Loucy (cell line): ENCODE measurements around the gene VSIG2.

Experiments used
- H2AFZ ChIP-seq: fragments of 200-600 bp; sonication (generic); 2 replicates; pipeline ENCODE4 v1.6.0; 2016; ENCODE audit warnings: antibody characterized with exemption, mild to moderate bottlenecking, low read length, moderate library complexity
- H3F3A ChIP-seq: fragments of 200-600 bp; 2 replicates; pipeline ENCODE4 v1.6.0; 2016; ENCODE audit warnings: antibody characterized with exemption, low read depth, mild to moderate bottlenecking
- H3K27me3 ChIP-seq: fragments of 200-600 bp; sonication (generic); 2 replicates; pipeline ENCODE4 v1.6.1; 2014; ENCODE audit warnings: low read length, mild to moderate bottlenecking; ENCODE audit not compliant: insufficient read depth, poor library complexity, severe bottlenecking
- H3K36me3 ChIP-seq: fragments of 200-600 bp; sonication (generic); 2 replicates; pipeline ENCODE4 v1.6.1; 2016; ENCODE audit warnings: low read length; ENCODE audit not compliant: insufficient read depth
- H3K4me1 ChIP-seq: fragments of 200-600 bp; sonication (generic); 2 replicates; pipeline ENCODE4 v1.5.1; 2014; ENCODE audit warnings: low read length, mild to moderate bottlenecking; ENCODE audit not compliant: insufficient read depth, poor library complexity, severe bottlenecking
- H3K4me2 ChIP-seq: fragments of 200-600 bp; sonication (generic); 2 replicates; pipeline ENCODE4 v1.6.0; 2014; ENCODE audit warnings: antibody characterized with exemption, low read length, low read depth, mild to moderate bottlenecking; ENCODE audit not compliant: poor library complexity, severe bottlenecking
- H3K4me3 ChIP-seq: fragments of 200-600 bp; sonication (generic); 2 replicates; pipeline ENCODE4 v1.5.1; 2014; ENCODE audit warnings: low read length, mild to moderate bottlenecking, mixed read lengths; ENCODE audit not compliant: poor library complexity, severe bottlenecking
- H3K79me2 ChIP-seq: fragments of 200-600 bp; sonication (generic); 2 replicates; pipeline ENCODE4 v1.6.1; 2014; ENCODE audit warnings: low read length; ENCODE audit not compliant: insufficient read depth
- H3K9ac ChIP-seq: fragments of 200-600 bp; sonication (generic); 2 replicates; pipeline ENCODE4 v1.6.0; 2014; ENCODE audit warnings: mild to moderate bottlenecking, low read depth, low read length, moderate library complexity; ENCODE audit not compliant: poor library complexity, severe bottlenecking
- H3K9me2 ChIP-seq: fragments of 200-600 bp; sonication (generic); replicated peaks from 2 replicates; pipeline ENCODE4 v1.6.1; 2016; ENCODE audit warnings: low read depth, low read length, mixed read lengths
- H3K9me3 ChIP-seq: fragments of 200-600 bp; sonication (generic); 2 replicates; pipeline ENCODE4 v1.6.1; 2014; ENCODE audit warnings: mild to moderate bottlenecking, antibody characterized with exemption, low read length, low read depth; ENCODE audit not compliant: insufficient read depth
- H4K20me1 ChIP-seq: fragments of 200-600 bp; sonication (generic); 2 replicates; pipeline ENCODE4 v1.6.0; 2014; ENCODE audit warnings: antibody characterized with exemption, low read length, mild to moderate bottlenecking; ENCODE audit not compliant: insufficient read depth, poor library complexity, severe bottlenecking
- CTCF ChIP-seq: fragments of 200-600 bp; sonication (generic); conservative IDR thresholded peaks from 2 replicates; pipeline ENCODE4 v1.5.1; 2014; ENCODE audit warnings: mild to moderate bottlenecking, antibody characterized with exemption, low read length
- EZH2phosphoT487 ChIP-seq: fragments of 200-600 bp; IDR thresholded peaks from 2 replicates; pipeline ENCODE4 v1.6.1; 2018; ENCODE audit warnings: antibody characterized with exemption, mild to moderate bottlenecking, moderate library complexity, borderline replicate concordance

VSIG2 gene

GRCh38 chr11:124784051-124784450 is 32.0 kb upstream of the VSIG2 start:
- Histone ChIP-seq H3K9me3 (no peaks in the 10 kb centered on the region), H3K4me2 (no peak overlapping the region), H3K36me3 (no peaks in the 10 kb centered on the region), H3K4me3 (no peak overlapping the region), H4K20me1 (no peaks in the 10 kb centered on the region), H3K9me2 (no peaks in the 10 kb centered on the region), H3K27me3 (no peaks in the 10 kb centered on the region), H2AFZ (no peak overlapping the region), H3F3A (no peaks in the 10 kb centered on the region), H3K9ac (no peak overlapping the region), H3K79me2 (peaks cover 11% of the 10 kb centered on the region), H3K4me1 (no peaks in the 10 kb centered on the region)
- TF ChIP-seq EZH2phosphoT487, result no peak

DNA sequence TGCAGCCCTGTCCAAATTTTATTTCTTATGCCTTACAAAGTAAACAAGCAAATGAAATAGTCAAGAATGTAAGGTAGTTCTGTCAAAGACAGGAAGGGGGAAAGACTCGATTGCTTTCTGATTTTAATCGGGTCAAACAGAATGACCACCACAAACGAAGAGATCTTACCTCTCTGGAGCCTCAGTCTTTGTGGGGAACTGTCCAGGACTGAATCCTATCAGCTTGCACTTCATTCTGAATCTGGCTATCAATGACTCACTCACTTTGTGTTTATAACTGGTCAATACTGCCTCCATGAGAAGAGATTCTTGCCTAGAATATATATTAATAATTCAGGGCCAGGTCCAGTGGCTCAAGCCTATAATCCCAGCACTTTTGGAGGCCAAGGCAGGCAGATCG is 30.9 kb upstream of the VSIG2 start:
- Histone ChIP-seq H3K9ac (no peak overlapping the region), H3K79me2 (0 out of 2 replicates have a peak, but pooled peaks cover under 1% of the 10 kb centered on the region), H4K20me1 (no peaks in the 10 kb centered on the region), H3K9me2 (no peaks in the 10 kb centered on the region), H3K27me3 (no peaks in the 10 kb centered on the region), H3K4me3 (no peak overlapping the region), H3K4me1 (no peaks in the 10 kb centered on the region), H3F3A (no peaks in the 10 kb centered on the region), H3K36me3 (no peaks in the 10 kb centered on the region), H2AFZ (no peak overlapping the region), H3K4me2 (no peak overlapping the region), H3K9me3 (no peaks in the 10 kb centered on the region)
- TF ChIP-seq CTCF, result no peak
- no peak for TF ChIP-seq EZH2phosphoT487

DNA sequence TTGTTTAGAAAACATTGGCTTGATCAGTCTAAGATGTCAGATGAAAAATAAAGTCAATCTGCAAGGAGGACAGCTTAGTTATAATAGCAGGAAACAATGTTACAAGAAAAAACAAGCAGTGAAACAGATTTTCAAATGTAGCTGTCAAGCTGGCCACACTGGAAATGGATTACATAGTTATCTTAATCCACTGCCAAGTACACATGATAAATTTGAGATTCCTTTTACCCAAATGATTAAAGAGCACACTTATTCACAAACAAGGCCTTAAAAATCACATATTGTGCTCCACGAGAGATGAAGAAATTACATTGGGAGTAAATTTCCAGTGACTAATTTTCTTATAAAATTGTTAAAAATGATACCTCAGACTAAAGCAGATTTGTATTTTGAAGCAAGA is 27.5 kb upstream of the VSIG2 start:
- TF ChIP-seq EZH2phosphoT487, result no peak
- no peak for TF ChIP-seq CTCF
- Histone ChIP-seq H2AFZ (no peak overlapping the region), H4K20me1 (no peaks in the 10 kb centered on the region), H3K79me2 (no peaks in the 10 kb centered on the region), H3K4me2 (no peak overlapping the region), H3K9me2 (no peaks in the 10 kb centered on the region), H3K4me3 (no peak overlapping the region), H3K4me1 (peaks cover 9% of the 10 kb centered on the region), H3K36me3 (no peaks in the 10 kb centered on the region), H3K9ac (no peak overlapping the region), H3F3A (no peaks in the 10 kb centered on the region), H3K9me3 (no peaks in the 10 kb centered on the region), H3K27me3 (no peaks in the 10 kb centered on the region)

- H3F3A ChIP-seq, result no peaks in the 10 kb centered on the region
- no peaks in the 10 kb centered on the region; the same call in 1 of the 2 replicates for H3K36me3 ChIP-seq
- no peaks in the 10 kb centered on the region for H3K27me3 ChIP-seq
- TF ChIP-seq EZH2phosphoT487 (no peak), CTCF (peak; percentile 33)
- no peak overlapping the region for H2AFZ ChIP-seq
- H4K20me1 ChIP-seq, result no peaks in the 10 kb centered on the region
- no peaks in the 10 kb centered on the region for H3K79me2 ChIP-seq
- no peak overlapping the region for H3K9ac ChIP-seq
- H3K9me3 ChIP-seq, result no peaks in the 10 kb centered on the region
- no peaks in the 10 kb centered on the region for H3K9me2 ChIP-seq
- H3K4me1 ChIP-seq, result peaks cover 9% of the 10 kb centered on the region
- no peak overlapping the region for H3K4me2 ChIP-seq
- H3K4me3 ChIP-seq, result no peak overlapping the region
Observed at GRCh38 chr11:124778281-124778680, 26.2 kb upstream of the VSIG2 start.
